B cell (primary cell): Measurements from ENCODE around the gene CDYL.

Experiments used
- EZH2 ChIP-seq: IDR thresholded peaks from 2 replicates; pipeline ENCODE4 v1.6.1; 2012; ENCODE audit warnings: borderline replicate concordance, low read depth, mild to moderate bottlenecking, moderate library complexity, low read length; ENCODE audit not compliant: insufficient read depth, poor library complexity, severe bottlenecking
- TF ChIP-seq, protein P1 (sequence below): fragments of 200-600 bp; IDR thresholded peaks from one replicate; pipeline ENCODE4 v1.8.0; 2022; ENCODE audit warnings: antibody characterized with exemption, mild to moderate bottlenecking

DNA sequence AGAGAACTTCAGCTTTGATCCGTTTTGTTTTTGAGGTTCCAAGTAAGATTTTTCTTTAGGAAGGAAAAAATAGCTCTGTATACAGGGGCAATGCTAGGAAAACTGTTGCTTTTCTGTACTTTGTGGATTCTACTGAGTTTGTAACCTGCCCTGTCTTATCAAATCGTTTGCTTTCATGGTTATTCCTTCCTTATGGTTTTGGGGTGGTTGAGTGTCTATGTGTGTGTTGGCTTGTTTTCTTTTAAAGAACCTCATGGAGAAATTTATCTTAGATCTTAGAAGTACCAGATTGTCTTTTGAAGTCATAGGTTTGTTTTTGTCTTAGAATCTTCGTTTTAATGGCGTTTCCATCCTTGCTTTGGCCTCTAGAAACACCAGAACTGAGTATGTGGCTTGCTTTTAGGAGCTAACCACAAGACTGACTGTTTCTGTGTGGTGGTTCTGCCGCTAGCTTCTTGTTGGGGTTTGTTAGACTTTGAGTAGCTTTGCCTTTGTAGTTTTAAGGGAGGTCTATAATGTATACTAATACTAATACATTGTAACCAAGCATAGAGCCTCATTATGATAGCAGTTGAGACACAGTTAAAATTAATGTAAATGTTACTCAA lies 140.9 kb downstream of the CDYL start:
- TF ChIP-seq, protein P1, sequence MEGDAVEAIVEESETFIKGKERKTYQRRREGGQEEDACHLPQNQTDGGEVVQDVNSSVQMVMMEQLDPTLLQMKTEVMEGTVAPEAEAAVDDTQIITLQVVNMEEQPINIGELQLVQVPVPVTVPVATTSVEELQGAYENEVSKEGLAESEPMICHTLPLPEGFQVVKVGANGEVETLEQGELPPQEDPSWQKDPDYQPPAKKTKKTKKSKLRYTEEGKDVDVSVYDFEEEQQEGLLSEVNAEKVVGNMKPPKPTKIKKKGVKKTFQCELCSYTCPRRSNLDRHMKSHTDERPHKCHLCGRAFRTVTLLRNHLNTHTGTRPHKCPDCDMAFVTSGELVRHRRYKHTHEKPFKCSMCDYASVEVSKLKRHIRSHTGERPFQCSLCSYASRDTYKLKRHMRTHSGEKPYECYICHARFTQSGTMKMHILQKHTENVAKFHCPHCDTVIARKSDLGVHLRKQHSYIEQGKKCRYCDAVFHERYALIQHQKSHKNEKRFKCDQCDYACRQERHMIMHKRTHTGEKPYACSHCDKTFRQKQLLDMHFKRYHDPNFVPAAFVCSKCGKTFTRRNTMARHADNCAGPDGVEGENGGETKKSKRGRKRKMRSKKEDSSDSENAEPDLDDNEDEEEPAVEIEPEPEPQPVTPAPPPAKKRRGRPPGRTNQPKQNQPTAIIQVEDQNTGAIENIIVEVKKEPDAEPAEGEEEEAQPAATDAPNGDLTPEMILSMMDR: no peak
- TF ChIP-seq EZH2: no peak
